Tongue (tissue), 2 donors: ENCODE measurements around the gene TRAF2. TPM values are rescaled to one million over a fixed set of nuclear protein-coding genes. Genes with fewer than 3 reads are reported as not detected.
A peak's percentile ranks its signal among the peaks of the same experiment; 100 is the strongest.
"Not testable (repeated sequence)": the region's sequence is repeated elsewhere in the genome, so short reads cannot be mapped to it uniquely, and the experiment has no call there.

Experiments
- DNase-seq: peaks from one replicate; pipeline ENCODE4 v3.0.0-alpha.2; 2015
- total RNA-seq: library from RNA; depleted of rRNA; stranded (reverse); fragments of >200 nt; gene quantifications from one replicate; pipeline ENCODE4 v1.2.3, GENCODE V29; 2014

TRAF2 gene
- total RNA-seq = 16.1 TPM

DNA sequence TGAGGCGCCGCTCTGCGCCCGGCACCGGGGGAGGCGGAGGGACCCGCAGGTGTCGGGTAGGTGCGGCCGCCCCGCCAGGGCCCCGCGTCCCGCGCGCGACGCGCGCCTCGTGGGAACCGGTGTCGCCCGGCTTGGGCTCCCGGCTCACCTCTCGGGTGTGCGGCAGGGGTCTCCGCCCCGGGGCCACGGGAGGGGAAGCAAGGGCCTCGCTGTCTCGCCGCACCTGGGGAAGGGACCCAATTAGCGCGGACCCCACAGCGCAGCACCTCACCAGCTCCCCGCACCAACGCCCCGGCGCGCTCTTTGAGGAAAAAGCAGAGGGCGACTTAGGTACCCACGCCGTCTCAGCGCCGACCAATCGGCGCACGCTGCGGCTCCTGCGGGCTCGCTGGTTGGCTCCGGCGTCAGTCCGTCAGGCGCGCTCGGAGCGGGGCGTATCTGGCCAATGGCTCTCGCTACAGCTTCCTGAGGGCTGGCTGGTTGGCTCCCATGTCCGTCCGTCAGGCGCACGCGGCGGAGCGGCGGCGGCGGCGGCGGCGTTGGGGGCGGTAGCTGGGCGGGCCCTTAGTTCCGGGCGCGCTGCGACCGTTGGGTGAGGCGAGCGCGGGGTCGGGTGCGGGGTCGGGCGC is at the start of gene TRAF2:
Gene TRAF2 (plus strand): TSS at position 567 of the 629 bp plus-strand sequence. CDS start 12,225 bp downstream, outside the sequence.
- peak; percentile 98 for DNase-seq

DNA sequence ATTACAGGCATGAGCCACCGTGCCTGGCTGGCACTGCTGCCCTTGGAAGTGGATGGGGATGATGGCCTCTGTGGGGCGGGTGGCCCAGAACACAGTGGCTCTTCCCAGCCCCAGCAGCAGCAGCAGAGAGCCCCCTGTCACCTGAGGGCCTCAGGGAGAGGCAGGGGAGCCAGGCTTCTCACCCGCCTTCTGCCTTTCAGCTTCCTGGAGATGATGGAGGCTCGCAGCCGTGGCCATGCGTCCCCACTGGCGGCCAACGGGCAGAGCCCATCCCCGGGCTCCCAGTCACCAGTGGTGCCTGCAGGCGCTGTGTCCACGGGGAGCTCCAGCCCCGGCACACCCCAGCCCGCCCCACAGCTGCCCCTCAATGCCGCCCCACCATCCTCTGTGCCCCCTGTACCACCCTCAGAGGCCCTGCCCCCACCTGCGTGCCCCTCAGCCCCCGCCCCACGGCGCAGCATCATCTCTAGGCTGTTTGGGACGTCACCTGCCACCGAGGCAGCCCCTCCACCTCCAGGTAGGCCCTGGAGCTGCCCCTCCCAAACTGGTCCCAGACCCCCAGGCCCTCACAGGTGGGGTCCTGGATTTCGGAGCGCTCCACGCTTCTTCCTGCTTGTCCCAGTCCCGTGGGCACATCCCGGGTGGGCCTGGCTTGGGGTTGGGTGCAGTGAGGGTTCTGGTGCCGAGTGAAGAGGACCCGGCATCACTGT is 49.0 kb upstream of the TRAF2 start:
- no peak for DNase-seq

DNA sequence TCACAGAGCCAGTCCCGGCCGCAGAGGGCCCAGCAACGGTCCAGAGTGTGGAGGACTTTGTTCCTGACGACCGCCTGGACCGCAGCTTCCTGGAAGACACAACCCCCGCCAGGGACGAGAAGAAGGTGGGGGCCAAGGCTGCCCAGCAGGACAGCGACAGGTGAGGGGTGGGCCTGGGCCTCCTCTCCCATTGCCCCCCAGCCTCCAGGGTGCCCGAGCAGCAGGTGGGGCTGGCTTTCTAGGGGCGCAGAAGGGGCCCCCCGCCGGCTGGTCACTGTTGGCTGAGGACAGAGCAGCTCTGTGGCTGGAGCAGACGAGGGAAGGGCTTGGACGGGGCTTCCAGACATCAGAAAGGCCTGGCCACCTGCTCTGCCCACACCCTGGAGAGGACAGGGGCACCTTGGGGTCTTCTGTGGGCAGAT is 48.4 kb upstream of the TRAF2 start:
- DNase-seq = not testable (repeated sequence)

GRCh38 chr9:136838314-136839228 is 47.7 kb upstream of the TRAF2 start:
- DNase-seq = no peak

DNA sequence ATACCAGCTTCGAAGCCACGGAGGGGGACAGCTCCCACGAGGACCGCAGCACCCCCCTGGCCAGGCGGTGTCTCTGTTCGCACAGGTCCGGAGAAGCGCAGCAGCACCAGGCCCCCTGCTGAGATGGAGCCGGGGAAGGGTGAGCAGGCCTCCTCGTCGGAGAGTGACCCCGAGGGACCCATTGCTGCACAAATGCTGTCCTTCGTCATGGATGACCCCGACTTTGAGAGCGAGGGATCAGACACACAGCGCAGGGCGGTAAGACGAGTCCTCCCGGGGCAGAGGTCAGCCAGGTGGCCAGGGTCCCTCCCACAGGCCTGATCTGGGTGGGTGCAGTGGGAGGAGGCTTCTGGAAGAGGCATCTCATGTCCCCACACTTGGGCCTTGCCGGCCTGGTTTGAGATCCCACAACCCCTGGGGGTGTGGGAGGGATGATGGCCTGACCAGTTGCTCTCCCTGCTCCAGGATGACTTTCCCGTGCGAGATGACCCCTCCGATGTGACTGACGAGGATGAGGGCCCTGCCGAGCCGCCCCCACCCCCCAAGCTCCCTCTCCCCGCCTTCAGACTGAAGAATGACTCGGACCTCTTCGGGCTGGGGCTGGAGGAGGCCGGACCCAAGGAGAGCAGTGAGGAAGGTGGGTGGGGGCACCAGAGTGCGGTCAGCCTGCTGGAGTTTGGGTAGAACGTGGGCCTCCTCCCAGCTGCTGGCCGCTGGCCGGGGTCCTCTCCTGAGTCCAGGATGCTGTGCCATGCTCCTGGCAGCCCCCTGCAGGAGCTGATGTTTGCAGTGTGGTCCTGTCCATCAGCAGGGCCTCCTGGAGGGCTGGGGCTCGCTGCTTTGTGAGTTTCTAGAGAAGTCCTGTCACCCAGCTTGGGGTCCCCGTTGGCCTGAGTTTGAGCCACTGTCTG is 46.8 kb upstream of the TRAF2 start:
- DNase-seq = no peak

DNA sequence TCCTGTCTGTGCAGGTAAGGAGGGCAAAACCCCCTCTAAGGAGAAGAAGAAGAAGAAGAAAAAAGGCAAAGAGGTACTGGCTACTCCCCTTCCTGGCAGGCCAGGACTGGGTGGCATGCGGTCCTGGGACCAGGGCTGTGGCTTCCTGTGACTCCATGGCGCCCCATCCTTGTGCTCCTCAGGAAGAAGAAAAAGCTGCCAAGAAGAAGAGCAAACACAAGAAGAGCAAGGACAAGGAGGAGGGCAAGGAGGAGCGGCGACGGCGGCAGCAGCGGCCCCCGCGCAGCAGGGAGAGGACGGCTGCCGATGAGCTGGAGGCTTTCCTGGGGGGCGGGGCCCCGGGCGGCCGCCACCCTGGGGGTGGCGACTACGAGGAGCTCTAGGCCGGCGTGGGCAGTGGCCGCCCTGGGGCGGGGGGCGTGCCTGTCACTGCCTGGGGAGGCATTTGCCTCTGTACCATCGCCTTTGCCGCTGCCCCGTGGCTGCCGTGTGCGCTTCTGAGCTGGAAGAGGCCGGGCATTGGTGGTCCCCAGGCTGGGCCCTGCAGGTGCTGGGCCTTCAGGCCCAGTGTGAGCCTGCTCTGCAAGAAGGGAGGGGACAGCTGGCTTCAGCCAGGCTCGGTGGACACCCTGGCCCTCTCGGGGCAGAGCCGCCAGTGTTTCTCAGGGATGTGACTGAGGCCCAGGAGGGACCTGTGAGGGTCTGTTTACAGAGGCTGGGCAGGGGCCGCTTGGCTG is 46.0 kb upstream of the TRAF2 start:
- no peak for DNase-seq

DNA sequence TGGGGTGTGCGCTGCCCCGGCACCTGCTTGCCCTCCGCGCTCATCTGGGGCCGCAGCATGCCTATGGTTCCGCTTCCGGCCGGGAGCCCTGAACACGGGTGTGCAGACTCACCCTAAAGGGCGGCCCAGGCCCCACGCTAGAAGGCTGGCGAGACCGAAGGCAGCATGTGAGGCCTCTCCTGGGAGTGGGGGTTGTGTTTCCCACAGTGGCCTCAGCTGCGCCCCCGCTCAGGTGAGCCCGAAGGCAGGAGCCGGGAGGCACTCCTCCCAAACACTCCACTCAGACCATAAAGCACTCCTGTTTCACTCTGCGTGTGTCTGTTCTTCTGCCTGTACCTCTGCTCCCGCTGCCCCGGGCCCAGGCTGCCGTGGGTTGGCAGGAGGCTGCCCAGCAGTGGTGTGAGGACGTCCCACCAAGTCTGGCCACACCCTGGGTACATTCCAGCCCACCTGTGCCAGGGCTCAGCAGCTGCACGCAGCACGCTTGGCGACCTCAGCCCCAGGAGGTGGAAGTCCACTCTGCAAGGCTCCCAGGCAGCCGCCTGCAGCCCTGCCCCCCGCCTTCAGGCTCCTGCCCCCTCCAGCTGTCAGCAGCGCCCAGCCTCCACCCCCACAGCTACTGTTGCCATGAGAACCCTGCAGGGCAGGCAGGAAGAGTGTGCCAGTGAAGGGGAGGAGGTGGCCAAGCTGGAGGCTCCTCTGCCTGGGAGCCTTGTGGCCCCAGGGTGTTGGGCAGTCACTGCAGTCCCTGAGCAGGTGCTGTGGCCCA is 45.3 kb upstream of the TRAF2 start:
- peak; percentile 88 for DNase-seq

- not testable (repeated sequence) for DNase-seq
These were observed 44.5 kb upstream of the TRAF2 start for GRCh38 chr9:136841646-136842379.

DNA sequence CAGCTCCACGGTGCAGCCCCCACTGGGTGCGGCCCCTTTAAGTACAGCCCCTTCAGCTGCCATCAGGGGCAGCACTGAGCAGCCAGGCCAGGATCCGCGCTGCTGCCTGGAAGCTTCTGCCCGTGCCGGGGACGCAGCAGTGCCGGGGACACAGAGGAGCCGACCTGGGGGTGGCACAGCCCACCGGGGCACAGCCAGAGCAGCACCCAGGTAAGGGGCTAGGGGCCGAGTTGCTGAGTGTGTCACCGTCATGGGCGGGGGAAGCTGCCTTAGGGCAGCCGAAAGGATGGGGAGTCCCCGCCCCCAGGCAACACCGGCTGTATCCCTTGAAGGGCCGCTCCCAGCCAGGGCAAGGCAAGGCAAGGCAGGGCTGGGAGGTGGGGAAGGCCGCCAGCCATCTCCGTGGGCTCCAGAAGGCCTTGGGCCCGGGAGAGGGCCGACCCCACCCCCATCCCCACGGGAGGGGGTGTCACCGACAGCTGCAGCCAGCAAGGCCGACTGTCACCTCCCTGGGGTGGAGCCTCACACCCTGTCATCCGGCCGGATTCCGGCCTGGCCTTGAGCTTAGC is 43.9 kb upstream of the TRAF2 start, which contains the start of gene AJM1:
Gene AJM1 (plus strand): TSS at position 99 of the 569 bp plus-strand sequence. CDS start 1,937 bp downstream, outside the sequence.
- DNase-seq = peak; percentile 91

GRCh38 chr9:136843159-136843800 is 43.0 kb upstream of the TRAF2 start:
- DNase-seq = not testable (repeated sequence)

- peak; percentile 50 for DNase-seq
These were observed 42.2 kb upstream of the TRAF2 start for GRCh38 chr9:136843801-136844740.

DNA sequence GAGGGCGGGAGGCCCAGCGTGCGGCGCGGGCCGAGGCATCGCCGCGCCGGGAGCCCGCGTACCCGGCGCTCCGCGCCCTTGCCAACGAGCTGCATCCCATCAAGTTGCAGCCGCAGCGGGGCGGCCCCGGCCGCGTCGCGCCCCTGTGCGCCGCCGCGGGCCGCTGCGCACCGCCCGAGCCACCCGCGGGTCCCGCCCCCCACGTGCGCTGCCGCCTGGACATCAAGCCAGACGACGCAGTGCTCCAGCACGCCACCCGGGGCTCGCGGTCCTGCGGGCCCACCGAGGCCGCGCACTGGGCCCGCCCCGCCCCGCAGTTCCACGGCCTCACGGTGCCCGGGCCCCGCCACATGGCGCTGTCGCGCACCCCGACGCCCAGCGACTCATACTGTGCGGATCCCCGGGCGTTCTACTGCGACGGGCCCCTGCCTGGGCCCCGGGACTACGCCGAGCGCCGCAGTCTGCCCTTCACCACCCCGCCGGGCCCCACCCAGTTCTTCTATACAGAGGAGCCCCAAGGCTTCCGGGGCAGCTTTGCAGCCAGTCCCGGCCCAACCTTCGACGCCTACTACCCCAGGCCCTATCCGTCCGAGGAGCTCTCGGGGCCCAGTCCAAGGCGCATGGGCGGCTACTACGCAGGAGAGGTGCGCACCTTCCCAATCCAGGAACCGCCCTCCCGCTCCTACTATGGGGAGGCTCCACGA is 41.4 kb upstream of the TRAF2 start:
- DNase-seq = no peak

GRCh38 chr9:136845465-136846260 is 40.7 kb upstream of the TRAF2 start:
- DNase-seq = no peak

DNA sequence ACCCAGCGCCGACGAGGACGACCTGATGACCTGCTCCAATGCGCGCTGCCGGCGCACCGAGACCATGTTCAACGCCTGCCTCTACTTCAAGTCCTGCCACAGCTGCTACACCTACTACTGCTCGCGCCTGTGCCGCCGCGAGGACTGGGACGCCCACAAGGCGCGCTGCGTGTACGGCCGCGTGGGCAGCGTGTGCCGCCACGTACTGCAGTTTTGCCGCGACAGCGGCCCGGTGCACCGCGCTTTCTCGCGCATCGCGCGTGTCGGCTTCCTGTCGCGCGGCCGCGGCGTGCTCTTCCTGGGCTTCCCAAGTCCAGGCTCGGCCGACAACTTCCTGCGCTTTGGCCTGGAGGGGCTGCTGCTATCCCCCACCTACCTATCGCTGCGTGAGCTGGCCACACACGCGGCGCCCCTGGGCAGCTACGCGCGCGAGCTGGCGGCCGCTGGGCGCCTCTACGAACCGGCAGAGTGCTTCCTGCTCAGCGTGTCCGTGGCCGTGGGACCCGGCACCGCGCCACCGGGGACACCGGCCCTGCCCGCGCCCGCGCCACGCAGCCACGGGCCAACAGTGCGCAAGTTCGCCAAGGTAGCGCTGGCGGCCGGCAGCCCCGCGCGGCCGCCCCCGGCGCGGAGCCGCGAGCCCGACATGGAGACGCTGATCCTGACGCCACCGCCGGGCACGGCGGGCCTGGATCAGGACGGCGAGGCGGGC is 39.8 kb upstream of the TRAF2 start:
- no peak for DNase-seq
